GM18867 (cell line): ENCODE data around the gene PLPPR4.
"Not testable (repeated sequence)": the region's sequence is repeated elsewhere in the genome, so short reads cannot be mapped to it uniquely, and the experiment has no call there.

Experiments
- ATAC-seq: cut with Tn5 transposase; IDR thresholded peaks from one replicate; pipeline ENCODE4 v1.9.1; 2021; ENCODE audit warnings: mild to moderate bottlenecking, moderate library complexity; ENCODE audit not compliant: unreplicated experiment

PLPPR4 gene, protein sequence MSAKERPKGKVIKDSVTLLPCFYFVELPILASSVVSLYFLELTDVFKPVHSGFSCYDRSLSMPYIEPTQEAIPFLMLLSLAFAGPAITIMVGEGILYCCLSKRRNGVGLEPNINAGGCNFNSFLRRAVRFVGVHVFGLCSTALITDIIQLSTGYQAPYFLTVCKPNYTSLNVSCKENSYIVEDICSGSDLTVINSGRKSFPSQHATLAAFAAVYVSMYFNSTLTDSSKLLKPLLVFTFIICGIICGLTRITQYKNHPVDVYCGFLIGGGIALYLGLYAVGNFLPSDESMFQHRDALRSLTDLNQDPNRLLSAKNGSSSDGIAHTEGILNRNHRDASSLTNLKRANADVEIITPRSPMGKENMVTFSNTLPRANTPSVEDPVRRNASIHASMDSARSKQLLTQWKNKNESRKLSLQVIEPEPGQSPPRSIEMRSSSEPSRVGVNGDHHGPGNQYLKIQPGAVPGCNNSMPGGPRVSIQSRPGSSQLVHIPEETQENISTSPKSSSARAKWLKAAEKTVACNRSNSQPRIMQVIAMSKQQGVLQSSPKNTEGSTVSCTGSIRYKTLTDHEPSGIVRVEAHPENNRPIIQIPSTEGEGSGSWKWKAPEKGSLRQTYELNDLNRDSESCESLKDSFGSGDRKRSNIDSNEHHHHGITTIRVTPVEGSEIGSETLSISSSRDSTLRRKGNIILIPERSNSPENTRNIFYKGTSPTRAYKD

DNA sequence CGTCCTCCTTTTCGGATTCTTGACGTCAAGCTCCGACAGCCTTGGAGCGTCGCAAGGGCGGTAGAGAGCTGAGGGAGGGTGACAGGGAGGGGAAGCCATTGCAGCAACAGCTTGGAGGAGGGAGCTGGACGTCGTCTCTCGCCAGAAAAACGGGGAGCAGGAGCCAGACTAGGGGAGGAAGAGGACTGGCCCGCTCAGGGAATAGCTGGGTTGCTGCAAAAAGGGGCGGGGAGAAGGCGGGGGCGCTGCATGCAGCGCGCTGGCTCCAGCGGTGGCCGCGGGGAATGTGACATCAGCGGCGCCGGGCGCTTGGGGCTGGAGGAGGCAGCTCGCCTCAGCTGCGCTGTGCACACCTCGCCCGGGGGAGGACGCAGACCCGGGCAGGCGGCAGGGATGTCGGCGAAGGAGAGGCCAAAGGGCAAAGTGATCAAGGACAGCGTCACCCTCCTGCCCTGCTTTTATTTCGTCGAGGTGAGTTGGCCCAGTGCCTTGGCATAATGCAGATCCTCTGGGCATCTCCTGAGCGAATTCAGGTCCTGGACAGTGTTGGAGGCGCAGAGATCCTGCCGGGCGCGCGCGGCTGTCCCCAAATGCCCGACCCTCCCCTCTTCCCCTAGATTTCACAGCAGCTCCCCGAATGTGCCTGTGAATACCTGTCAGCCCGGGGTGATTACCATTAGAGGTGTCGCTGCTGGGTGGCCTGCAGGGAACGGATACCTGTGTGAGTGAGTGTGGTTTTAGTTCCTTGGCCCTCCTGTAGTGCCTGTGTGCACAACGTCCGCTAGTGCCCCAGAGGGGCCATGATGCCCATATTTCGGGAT, at the start of gene PLPPR4:
TSS of gene PLPPR4 (plus strand) at position 292 of the 821 bp plus-strand sequence. CDS start at position 394, 102 bp downstream.
- no peak for ATAC-seq

DNA sequence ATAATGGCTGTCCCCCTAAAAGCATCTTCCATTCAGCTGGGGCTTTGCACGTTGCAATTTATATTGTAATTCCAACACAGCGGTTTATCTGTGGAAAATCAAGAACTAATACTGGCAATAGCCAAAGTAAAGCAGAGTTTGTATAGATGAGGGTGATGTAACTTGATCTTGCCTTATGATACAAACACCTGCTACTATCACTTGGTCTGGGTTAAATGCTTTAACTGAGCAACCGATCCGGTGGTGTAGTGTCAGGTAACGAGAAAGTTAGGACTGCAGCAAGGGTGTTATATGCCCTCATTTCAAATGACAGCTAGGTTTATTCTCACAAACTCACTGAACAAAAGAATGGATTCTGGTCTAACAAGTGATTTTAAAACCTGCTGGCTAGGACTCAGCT, 47.3 kb upstream of the PLPPR4 start:
- ATAC-seq, result no peak

DNA sequence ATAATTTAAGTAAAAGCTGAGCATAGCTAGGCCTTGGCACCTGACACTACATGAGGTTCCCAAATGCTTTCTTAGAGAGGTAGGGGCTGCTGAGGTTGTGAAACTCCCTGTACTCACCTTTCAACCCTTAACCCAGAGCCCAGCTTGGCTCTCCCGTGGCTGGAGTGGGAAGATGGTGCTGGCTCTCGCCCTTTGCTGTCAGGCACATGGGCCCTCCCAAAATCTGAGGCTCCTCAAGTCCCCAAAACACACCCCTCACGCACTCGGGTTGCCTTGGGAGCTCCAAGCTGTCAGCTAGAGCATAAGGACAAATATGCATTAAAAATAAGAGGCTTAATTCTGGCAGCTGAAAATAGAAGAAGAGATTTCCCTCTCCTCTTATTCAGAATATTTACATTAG, 46.7 kb upstream of the PLPPR4 start:
- ATAC-seq, result no peak

DNA sequence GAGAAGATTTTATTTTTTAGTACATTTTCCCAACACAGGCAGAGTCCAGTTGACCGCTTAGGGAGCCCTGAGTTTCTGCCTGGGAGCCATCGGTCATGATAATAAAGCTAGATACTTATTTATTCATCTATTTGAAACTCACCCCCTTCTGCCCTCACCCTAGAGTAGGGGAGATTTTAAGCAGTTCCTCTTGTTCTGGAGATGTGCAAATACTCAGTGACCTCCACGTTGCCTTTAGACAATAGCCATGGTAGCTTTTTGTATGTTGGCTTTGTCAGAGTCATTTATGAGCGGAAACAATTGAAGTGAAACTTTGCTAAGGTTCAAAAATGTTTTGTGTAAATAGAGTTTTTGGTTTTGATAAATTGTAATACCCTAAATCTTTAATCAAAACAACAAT, 45.7 kb upstream of the PLPPR4 start:
- no peak for ATAC-seq

DNA sequence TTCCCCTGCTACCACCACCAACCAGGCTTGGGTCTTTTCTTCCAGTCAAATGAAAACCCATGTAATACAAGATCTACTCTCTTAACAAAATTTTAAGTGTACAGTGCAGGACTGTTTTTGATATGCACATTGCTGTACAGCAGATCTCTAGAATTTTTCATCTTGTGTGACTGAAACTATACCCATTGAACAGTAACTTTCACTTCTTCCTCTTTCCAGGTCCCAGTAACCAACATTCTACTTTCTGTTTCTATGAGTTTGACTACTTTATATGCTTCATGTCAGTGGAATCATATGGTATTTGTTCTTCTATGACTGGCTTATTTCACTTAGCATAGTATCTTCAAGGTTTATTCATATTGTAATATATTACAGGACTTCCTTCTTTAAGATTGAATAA, 45.3 kb upstream of the PLPPR4 start:
- ATAC-seq, result peak; percentile 93

DNA sequence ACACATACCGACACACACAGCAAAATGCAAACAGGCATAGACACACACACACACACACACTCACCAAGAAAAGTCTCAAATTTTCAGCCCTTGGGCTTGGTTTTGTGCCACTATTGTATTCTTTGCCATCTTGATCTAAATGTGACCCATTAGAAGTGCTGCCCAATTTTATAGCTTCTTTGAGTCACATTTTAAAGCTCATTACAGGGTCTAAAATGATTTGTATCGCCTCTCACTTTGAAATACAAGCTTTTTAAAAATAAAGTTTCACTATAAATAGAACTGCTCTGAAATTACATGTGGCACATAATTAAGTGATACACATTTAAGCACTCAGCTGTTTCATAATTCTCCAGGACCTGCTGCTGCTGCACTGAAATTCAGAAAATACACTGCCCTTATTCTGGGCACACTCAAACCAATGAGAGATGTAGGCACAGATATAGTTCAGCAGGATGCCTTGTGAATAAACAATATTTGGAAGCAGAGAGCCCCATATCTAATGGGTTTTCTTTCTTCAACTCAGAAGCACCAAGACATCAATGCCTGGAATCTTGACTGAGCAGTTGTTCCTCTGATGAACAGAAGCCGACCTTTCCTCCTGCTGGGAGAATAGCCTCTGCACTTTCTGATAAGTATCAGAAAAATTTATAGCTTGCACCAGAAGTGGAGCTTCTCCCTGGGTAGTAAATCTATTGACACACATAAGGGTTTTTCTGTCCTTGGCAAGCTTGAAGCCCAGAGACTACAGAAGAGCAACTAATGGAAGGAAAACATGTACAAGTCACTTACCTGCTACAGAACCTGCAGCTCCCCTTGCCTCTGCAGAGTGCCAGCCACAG, 37.0 kb upstream of the PLPPR4 start:
- ATAC-seq, result no peak

DNA sequence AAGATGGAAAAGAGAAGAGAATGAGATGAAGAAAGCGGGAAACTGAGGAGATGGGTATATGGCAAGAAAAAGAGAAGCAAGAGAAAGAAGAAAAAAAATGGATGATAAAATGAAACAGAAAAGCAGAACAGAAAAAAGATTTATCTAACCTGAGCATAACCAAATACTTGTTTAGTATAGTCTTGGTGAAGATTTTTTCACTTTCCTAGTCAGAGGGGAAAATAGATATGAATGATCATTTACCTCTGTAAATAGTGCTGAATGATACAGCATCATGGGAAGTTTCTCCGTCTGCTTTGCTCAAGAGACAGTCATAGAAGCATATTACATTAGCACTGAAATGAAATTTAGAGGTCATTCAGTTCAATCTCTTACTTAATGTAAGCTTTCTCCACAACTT, 36.1 kb upstream of the PLPPR4 start:
- peak; percentile 89 for ATAC-seq

DNA sequence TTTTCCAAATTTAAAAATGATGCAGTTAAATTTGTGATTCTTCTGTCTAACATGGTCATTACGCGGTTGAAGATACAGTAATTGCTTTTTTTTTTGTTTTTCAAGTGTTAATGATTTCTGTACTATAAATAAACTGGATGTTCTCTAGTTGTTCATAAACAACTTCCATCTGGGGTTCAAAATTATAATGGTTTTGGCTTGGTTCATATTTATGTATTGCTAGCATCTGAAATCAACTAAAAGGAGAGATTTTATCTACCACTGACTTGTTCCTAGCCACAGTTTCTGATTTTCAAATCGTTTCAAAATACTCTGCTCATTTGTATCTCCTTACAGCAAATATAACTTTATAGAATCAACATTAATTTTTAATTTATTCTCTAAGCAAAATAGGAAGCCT, 35.2 kb upstream of the PLPPR4 start:
- no peak for ATAC-seq

DNA sequence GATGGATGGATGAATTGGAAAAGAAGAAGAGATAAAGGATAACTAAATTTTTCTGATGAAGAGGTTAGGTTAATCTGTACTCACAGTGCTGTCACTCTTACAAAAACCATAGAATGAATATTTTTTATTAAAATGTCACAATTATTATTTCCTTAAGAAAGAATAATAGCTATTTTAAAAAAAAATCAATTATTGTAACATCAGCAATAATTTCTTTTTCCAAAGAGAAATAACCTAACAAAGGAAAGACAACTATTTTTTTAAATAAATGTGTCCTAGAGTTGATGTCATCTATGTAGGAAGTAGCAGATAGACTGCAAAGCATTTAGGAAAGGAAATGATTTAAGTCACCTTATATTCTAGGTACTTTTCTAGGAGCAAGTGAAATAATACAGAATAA, 33.6 kb upstream of the PLPPR4 start:
- ATAC-seq, result no peak

DNA sequence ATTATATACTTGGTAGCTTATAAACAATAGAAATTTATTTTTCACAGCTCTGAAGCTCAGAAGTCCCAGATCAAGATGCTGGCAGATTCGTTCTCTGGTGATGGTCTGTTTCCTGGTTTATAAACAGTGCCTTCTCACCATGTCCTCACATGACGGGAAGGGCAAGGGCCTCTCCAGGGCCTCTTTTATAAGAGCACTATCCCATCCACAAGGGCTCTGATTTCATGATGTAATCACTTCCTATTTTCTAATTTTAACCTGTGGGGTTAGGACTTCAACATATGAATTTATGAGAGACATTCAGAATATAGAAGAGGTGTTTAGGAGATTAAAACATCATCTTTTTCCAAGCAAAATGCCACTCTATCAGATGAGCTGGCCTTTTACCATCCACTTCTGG, 32.1 kb upstream of the PLPPR4 start:
- ATAC-seq, result no peak

DNA sequence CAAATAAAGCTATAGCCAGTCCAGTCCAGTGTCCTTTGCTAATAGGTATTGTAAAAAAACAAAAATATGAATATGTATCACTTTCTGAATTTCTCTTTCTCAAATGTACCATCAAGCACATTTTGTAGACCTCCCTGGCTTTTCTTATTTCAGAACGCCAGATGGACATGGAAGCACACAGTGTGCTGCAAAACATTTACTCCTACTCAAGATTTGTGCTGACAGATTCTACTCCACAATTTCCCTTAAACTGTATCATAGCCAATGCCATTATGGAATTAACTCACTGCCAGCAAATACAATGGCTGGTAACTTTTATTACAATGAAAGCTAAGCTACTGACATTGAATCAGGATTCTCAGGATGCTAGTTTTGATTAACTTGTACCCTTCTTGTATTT, 30.8 kb upstream of the PLPPR4 start:
- ATAC-seq, result no peak

DNA sequence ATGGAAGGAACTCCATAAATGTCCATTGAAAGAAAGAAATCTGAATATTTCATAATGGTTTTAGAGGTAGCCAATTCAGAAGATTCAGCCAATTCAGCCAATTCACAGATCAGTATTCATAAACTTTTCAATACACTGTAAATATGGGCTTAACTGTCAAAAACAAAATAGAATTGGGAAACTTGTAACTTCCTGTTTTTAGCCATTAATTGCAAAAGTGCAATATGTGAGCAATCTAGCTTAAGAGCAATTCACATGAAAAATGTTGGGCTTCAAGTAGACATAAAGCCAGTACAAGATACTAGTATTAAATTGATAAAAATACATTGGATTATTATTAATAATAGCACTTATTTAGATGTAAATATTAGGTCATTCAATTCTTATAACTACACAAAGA, 27.5 kb upstream of the PLPPR4 start:
- ATAC-seq, result no peak

DNA sequence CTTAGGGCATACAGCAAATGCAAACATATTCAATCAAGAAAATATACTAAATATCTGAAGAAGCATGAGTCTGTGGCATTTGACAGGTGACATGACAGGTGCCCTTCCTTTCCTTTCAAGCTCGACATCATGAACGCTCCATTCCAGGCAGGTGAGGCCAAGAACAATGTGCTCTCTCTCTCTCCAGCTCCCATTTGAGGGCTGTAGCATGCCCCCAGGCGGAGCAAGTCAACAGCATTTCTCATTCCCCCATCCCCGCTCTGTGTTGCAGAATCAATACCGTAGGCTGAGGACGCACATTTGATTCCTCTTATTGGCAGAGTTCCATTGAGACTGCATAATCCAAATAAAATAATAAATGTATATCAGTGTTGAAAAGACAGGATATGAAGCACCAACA, 24.6 kb upstream of the PLPPR4 start:
- no peak for ATAC-seq

DNA sequence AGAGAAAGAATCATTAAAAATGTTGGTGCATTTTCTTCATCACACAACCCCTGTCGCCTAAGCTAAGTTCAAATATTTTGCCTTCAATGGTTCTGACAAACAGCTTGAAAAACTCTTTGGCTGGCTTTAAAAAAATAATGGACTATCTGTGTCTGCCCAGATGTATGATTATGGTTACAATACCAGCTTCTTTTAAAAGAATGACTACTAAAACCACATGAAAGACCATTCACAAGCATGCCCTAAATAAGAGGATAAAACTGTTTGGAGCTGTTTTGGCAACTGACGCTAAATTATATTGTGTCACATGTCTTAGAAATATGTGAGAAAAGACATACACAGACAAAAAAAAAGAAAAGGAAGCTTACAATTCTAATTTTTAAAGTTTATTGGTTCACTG, 23.7 kb upstream of the PLPPR4 start:
- no peak for ATAC-seq

DNA sequence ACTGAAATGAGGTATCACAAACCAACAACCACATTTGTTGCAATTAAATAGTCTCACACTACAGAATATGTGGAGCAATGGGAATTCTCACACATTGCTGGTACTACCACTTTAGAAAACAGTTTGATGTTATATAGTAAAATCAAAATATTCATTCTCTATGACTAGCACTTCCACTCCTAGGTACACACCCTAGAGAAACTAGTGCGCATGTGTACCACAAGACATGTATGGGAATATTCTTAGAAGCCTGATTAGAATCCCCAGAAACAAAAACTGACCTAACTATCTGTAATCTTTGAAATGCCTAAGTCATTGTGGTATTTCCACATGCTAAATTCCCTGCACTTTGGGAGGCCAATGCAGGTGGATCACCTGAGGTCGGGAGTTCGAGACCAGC, 18.1 kb upstream of the PLPPR4 start:
- ATAC-seq, result no peak

DNA sequence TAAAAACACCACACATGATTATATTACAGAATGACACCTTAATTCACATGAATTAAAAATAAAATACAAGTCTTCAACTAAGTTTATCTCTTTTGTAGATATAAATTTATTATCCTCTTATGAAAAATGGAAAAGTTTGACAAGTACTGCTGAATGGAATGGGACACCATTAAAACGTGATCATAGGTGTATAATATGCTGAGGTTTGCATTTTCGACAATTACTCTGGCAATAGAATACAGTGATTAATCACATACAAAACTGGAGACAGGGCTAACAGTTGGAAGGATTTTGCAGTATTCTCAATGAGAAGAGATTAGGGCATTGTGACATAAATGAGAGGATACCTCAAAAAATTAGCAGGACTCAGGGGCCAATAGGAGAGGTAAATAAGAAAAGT, 17.1 kb upstream of the PLPPR4 start:
- ATAC-seq, result no peak

DNA sequence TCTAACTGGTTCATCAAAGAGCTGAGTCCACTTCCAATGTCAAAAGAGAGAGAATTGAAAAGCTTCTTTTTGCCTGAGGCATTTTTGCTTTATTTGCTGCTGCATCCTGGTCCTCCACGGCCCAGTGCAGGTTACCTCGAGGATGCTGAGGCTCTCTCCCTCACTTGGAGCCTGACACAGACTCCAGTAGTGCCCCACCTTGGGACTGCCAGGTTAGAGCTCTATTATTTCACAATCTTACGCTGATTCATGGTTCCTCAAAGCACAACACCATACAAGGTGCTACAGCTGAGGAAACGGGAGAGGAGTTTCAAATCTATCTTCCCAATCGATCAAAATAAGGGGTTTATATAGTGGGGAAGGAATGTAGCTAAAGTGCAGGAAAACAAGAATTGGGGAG, 13.6 kb upstream of the PLPPR4 start:
- no peak for ATAC-seq

DNA sequence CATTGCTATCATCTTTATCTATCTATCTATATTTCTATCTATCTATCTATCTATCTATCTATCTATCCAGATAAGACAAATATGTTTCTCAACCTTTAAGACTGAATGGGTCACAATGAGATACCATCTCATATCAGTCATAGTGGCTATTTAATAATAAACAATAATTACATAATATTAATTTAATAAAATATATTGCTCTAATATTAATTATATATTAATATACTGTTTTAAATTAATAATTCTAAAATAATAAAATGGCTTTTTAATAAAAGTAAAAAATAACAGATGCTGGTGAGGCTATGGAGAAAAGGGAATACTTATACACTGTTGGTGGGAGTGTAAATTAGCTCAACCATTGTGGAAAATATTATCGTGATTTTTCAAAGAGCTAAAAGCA, 13.0 kb upstream of the PLPPR4 start:
- no peak for ATAC-seq

DNA sequence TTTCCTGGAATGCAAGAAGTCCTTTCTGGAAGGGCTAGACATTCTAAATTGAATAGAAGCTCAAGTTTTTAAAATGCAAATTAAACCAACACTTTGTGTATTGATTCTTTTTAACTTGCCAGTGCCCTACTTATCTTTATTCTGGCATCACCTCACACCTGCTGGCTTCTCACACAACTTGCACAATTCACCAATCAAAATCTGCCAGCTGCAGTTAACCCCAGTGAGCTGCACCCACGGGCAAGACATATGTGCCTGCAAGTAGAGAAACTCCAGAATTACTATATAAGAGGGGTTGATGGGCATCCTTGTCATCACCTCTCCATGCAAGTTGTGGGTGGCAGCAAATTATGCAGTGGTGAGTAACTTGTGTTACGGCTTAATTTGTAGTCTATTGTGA, 11.7 kb upstream of the PLPPR4 start:
- ATAC-seq, result no peak

DNA sequence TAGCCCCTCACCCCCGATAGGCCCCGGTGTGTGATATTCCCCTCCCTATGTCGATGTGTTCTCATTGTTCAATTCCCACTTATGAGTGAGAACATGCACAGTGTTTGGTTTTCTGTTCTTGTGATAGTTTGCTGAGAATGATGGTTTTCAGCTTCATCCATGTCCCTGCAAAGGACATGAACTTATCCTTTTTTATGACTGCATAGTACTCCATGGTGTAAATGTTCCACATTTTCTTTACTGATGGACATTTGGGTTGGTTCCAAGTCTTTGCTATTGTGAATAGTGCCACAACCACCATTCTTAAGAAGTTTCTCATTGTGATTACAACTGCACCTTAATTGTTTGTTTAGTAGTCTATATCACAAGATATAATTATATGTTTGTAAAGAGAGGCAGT, 3.9 kb upstream of the PLPPR4 start:
- not testable (repeated sequence) for ATAC-seq

DNA sequence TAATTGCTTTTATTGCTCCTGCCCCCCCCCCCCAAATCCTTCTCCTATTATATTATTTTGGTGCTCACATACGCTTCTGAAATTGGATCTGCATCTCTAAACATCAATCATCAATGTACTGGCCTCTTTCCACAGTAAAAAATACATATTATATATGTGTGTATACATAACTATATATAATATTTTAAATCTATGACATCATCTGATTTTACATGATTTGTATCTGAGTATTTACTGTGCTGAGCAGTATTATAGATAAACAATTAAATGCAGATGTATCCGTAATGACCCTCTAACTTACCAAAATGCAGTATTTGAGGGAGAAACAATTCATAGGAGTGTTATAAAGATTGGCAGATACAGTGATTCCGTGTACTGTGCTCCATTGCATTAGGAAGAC, 832 bp downstream of the PLPPR4 start:
- ATAC-seq, result no peak
